Activated T-cell treated with anti-CD3 and anti-CD28 coated beads, Interleukin-2, amount 50 U/mL, for 48 hours (primary cell): ENCODE measurements around the gene FGGY.
"Not testable (repeated sequence)": the region's sequence is repeated elsewhere in the genome, so short reads cannot be mapped to it uniquely, and the experiment has no call there.

Source experiments
- DNase-seq, 2 experiments: peaks; one replicate each; pipeline ENCODE4 v3.0.0-alpha.2; 2020

FGGY gene

GRCh38 chr1:59494145-59494833 lies 197.4 kb downstream of the FGGY start:
- DNase-seq: no peak

GRCh38 chr1:59496156-59496555 lies 199.3 kb downstream of the FGGY start:
- DNase-seq: not testable (repeated sequence)

- no peak for DNase-seq
Measured at GRCh38 chr1:59497616-59498015, 200.7 kb downstream of the FGGY start.

- DNase-seq: no peak
Measured at GRCh38 chr1:59498640-59499039, 201.7 kb downstream of the FGGY start.

- no peak for DNase-seq
Measured at GRCh38 chr1:59499273-59499942, 202.5 kb downstream of the FGGY start.

DNA sequence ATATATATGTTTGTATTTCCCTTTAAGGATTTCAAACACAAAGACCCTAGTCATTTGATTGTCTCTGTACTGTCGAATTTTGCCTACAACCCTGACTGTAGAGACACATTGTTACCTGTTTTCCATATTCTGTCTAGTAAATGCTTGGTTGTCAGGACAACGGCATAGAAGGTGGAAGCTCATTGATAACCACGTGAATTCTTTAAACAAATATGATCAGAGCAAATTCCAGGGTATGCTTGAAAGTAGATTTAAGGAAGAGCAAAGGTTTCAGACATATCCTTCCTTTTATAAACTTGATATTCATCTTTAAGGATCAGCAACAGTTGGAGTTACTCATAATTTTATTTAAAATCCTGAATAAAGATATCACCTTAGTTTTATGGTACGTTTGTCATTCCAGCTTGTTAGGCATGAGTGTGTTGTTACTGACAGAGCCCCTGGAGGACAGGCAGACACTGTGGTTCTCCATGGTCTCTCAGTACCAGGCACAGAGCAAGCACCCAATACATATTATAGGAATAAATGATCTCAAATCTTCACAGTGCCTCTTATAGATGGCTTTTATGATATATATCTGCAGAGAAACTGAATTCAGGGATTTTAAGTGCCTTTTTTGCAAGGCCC lies 203.2 kb downstream of the FGGY start:
- DNase-seq: no peak

DNA sequence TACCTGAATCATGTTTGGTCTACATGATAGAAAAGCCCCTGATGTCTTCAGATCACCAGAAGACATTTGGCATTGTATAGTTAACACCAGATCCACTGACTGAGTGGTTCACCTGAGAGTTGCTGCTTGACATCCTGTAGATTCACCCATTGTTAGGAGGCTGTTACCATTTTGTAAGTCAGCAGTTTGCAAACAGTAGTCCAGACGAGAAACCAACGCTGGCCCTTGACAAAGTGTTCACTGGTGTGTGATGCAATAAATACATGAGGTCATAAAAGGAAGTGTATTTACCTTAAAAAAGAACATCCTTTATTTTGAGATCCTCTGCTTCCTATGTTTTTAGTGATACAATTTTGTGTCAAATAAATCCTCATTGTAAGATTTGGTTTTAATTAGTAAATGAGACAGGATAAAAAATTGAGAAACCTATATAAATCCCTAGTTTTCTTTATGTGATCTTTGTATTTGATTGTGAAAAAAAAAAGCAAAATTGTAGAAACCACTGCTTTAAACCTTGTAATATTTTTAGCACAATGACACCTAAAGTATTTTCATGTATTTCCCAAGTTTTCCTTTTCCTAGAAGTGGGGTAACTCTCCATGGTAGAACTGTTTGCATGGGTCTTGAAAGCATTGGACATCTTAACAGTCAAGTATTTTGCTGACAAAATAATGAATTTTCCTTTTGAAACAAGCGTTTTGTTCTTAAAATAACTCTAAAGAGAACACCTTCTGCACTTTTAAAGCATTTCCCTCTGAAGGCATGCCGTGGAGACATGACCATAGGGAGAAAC lies 204.3 kb downstream of the FGGY start:
- no peak for DNase-seq

DNA sequence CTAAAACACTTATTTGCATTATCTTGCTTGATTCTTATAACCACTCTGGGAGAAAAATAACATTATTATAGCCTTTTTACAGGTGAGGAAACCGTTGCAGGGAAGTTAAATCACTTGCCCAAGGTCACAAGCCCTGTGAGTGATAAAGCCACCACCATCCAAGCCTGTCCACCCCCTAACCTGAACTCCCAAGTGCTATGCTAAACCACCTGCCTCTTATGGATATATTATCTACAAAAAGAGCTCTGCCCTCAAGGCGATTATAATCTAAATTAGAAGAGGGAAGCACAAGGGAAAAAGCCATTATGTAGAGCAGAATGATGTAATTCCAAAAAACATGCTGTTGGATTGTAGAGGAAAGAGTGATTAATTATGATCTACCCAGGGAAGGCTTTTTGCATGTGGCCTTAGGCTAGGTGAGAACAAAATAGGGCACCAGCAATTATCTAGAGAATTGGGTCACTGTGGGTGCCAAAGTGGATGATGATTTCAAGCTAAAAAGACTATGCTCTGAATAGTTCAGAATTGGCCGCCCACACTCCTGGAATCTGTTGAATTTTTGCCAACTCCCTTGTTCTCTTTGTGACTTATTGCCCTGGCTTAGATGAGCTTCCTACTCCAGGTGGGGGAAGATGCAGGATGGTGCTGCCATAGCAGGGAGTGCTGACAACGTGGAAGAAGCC lies 205.3 kb downstream of the FGGY start:
- no peak for DNase-seq

DNA sequence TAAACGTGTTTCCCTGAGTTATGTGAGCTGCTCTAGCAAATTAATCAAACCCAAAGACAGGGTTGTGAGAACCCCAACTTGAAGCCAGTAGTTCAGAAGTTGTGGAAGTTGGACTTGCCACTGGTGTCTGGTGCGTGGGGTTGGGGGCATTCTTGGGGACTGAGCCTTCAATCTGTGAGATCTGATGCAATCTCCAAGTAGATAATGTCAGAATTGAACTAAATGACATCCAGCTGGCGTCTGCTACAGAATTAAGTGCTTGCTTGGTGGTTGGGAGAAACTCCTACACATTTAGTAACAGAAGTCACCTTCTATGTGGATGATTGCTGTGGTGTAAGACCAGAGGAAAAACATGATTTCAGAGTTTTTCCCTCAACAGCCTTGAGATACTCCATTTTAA lies 207.4 kb downstream of the FGGY start:
- DNase-seq: no peak

DNA sequence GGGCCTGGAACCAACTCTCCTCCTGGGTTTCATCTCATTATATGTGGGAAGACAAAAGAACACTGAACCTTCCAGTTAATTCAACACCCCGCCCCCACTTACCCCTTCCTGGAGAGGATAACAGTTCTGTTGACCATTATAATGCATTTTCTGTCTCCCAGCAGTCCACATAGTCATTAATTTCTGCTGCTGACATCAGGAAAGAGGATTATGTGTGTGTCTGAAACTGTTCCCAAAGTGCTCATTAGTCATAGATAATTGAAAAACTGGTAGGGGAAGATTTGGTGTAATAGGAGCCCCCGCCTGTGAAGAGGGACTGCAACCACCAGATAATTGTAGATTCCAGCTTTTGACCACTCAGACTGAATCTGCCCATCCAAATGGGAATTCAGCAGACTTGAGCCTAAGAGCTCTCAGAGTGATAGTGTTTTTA lies 208.7 kb downstream of the FGGY start:
- no peak for DNase-seq

GRCh38 chr1:59506952-59507351 lies 210.1 kb downstream of the FGGY start:
- no peak for DNase-seq

DNA sequence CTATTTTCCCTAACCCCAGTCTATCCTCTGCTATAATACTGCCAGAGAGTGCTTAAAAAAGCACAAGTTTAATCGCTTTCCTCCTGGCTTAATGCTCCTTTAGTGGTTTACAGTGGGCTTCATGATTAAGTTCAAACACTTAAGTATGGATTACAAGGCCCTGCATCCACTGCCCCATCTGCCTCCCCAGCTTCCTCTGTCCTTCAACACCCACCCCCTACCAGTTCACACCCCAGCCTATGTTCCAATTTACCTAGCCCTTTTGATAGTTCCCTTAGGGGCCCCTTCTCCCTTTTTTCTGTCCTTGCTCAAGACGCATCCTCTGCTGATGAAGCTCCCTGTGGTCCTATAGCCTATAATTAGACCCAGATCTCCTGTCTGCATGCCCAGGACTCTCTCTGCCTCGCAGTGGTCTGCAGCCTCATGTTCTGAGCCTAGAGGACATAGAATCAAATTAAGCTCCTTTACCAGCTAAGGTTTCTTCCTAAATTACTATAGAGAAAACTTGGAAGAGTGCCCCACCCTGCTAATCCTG lies 212.5 kb downstream of the FGGY start:
- no peak for DNase-seq

DNA sequence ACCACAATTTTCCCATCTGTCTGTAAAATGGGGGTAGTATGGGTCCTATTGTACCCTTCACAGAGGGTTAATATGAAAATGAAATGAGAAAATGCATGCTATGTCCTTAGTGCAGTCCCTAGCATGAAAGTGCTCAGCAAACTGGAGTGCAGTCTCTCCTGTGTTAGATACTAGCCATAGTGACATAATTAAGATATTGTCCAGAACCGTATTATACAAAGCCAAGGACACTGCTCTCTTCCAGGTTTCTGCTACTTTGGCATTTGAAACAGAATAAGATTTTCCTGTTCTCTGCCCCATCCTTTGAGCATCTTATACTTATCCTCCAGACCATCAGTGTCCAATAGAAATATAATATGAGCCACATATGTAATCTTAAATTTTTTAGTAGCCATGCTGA lies 213.4 kb downstream of the FGGY start:
- no peak for DNase-seq

- no peak for DNase-seq
Measured at GRCh38 chr1:59511476-59512465, 214.9 kb downstream of the FGGY start.

DNA sequence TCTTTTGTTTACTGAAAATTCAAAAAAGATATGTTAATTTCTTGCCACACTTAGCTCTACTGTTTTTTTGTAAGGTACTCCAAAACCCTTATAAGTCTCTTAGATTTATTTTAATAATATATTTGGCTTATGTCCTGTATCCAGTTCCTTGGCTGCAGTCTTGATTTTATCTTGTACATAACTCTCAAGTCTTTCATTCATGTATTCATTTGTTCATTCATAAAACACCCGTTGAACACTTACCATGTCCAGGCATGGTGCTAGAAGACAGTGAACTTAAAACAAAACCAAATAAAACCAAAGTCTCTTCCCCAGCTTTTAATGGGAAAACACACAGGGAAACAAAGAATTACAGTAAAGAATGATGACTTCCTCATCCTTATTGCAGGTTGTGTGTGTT lies 215.8 kb downstream of the FGGY start:
- DNase-seq: no peak

DNA sequence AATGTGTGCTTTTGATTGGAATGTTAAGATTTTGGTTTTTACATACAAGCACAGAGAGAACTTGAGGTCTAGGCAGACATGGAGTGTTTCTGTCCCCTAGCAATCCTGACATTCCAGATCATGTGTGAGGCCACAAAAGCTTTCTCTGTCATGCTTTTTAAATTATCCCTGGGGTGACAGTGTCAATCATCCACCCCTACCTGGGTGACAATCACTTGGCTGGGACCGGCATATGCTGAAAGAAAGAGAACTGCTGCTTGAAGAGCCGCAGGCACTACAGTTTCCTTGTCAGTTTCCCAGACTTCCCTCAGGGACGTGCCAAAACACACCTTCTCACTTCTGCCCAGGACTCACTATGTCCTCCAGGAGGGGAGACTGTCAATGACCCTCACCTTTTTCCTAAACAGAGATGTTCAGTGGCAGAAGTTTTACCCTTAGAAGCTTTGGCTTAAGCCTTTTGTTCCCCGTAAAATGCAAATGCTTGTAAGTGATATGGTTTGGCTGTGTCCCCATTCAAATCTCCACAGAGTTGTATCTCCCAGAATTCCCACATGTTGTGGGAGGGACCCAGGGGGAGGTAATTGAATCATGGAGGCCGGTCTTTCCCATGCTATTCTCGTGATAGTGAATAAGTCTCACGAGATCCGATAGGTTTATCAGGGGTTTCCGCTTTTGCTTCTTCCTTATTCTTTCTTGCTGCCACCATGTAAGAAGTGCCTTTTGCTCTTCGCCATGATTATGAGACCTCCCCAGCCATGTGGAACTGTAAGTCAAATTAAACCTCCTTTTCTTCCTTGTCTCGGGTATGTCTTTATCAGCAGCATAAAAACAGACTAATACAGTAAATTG lies 217.4 kb downstream of the FGGY start:
- no peak for DNase-seq

GRCh38 chr1:59516881-59517280 lies 220.0 kb downstream of the FGGY start:
- no peak for DNase-seq

DNA sequence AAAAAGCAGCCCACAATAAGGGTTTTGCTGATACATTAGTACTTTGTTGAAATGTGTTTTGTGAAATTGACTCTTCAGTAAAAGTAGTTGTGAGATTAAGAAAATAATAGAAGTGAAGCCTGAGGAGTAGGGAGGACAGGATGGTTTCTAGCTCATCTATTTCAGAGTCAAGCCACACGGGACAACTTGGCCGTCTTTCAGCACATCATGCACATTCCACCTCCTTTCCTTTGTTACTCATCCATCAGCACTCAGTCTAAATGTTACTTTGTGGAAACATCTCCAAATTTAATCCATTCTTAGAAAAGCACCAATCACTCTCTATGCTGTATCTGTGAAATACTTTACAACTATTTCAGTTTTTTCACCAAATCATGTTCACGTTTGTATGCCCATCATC lies 223.3 kb downstream of the FGGY start:
- DNase-seq: no peak

DNA sequence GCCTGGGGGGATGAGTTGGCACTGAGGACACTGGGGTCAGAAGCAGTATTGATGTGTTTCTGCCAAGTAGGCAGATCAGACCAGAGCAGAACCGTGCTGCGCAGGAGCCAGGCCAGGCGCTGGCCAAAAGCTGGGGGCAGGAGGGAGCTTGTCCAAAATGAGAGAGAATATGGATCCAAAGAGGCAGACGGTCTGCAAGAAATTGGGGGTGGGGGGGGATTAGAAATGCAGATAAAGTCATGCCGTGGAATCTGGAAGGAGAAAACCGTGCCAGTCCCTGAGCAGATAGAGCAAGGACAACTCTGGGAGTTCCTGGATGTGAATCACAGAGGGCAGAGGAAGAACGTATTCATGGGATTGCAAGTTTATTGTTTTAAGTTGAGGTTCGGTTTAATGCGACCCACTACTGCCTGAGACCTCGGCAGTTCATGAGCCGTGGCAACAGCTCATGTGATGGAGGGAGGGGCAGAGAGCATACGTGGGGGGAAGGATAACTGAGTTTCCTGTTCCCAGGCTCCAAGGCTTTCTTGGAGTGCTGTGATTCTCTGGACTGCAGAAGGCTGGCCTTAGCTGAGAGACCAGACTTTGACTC lies 224.0 kb downstream of the FGGY start:
- no peak for DNase-seq

- no peak for DNase-seq
Measured at GRCh38 chr1:59521456-59521855, 224.6 kb downstream of the FGGY start.
